Stimulated activated CD8-positive, alpha-beta memory T cell treated with anti-CD3 and anti-CD28 coated beads, Interleukin-4, amount 100 ng/mL, for 48 hours (primary cell): ENCODE results near the gene RHCG.
A peak's percentile ranks its signal among the peaks of the same experiment; 100 is the strongest.

Experiments
- DNase-seq: peaks from one replicate; pipeline ENCODE4 v3.0.0-alpha.2; 2020

RHCG gene

DNA sequence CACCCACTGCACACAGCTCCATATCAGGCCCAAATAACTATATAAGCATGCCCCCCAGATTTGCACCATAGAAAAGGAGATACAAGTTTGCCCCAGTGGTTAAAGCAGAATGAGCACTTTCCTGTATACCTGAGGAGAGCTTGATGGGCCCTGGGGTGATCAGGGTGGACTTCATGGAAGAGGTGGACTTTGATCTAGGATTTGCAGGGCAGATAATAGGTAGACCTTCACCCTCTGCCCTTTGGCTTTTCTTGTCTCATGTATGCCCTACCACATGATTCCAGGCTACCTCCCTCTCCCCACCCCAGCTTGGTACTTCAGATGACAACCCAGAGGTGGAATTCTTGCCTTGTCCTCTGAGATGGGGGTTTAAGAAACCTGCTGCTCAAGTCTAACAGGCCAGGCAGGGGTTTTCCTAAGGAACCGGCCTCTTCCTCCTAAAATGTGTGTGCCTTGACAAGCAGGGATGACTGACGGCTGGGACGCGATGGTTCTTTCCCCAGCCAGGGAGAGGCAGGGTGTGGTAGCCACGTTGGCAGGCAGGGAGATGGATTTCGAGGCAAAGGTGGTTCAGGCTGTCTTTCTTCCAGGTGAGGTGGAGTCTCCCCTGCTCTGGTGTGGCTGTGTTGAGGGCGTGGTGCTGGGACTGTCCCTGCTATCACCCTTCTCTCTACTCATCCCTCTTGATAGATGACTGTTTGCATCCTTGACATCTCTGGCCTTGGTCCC lies 6.6 kb upstream of the RHCG start:
- DNase-seq, result no peak

DNA sequence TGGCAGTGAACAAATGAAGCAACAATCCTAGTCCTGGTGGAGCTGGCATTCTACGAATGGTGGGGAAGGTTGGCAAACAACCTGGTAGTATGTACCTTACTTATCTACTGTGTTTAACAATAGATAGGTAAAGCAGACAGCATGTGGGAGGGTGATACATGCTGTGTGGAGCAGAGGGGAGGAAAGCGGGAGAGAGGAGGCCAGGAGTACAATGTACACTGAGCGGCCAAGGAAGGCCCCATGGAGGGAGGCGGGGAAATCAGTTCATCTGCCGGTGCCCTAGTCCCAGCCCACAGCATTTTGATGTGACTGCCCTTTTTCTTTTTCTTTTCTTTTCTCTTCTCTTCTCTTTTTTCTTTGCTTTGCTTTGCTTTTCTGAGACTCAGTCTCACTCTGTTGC lies 5.3 kb upstream of the RHCG start:
- no peak for DNase-seq

DNA sequence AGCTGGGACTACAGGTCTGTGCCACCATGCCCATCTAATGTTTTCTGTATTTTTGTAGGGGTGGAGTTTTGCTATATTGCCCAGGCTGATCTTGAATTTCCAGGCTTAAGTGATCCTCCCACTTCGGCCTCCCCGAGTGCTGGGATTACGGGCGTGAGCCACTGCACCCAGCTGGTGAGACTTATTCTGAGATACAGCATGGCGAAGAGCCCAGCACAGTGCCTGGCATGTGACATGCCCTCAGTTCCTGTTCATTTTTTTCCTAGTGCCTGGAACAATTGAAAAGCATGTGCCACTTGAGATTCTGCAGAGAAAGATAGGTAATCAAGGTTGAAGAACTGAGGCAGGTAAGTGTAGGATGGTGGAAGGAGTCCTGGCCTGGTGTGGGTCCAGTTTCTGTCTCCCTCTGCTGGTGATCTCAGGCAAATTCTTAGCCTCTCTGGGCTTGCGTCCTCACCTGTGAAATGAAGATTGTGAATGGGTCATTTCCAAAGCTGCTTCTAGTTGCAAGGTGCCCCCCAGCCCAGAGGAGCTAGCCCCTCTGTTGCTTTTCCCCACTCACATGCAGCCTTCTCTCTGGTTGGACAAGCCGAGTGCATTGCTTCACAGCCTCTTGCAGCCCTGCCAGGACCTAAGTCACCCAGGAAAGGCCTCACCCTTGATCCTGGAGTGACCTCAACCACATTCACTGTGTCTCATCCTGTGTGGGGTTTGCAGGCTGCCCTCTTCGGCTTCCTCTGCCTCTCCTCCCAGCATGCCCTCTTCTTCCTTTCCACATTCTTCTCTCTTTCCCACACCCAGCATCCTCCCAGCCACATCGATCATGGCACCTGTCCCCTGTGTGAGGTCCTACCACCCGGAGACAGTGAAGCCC lies 4.3 kb upstream of the RHCG start:
- no peak for DNase-seq

DNA sequence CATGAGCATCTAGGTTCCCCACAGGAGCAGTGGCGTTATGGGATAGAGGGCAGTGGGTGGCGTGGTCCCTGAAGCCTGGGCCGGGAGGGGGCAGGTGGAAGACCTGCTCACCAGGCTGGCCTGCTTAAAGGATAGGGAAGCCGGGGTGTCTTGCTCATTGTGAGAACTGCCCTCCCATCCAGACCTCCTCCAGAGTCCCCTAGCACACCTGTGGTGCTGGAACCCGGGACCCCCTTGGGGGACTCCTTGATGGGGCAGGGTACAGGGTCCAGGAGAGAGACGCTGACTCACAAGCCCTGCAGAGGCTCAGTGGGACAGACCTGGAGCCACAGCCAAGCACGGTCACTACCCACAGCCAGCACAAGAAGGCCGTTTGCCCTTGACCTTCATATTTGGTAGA lies 2.8 kb upstream of the RHCG start:
- DNase-seq, result no peak

DNA sequence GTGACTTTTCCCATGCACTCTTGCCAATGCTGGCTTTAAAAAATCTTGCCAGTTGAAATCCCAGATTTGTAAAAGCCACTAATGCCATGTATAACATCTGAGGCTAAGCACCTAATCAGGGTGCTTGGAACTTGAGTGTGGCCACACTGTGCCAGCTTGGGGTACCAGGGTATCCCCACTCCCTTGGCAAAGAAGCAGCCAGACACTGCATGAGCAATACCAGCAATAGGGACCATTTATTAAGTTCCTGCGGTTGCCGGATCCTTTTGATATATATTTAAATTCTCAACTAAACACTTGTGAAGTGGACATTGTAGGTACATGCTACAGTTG lies 2.2 kb upstream of the RHCG start:
- no peak for DNase-seq

DNA sequence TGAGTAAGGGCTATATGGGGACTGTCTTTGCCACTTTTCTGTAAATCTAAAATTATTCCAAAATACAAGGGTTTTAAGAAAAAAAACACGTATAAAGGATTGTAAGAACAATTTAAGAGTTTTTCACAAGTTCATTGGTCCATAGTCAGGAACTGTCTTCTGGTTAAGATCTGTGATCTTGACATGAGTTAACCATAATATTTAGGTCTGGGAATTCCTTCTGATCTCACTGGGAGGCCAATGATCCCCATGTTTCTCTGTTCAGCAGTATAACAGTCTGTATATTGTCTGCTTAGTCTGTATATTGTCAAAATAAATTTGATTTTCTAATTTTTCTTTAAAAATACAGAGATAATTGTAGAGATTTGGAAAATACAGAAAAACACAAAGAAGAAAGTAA lies 848 bp upstream of the RHCG start:
- no peak for DNase-seq

DNA sequence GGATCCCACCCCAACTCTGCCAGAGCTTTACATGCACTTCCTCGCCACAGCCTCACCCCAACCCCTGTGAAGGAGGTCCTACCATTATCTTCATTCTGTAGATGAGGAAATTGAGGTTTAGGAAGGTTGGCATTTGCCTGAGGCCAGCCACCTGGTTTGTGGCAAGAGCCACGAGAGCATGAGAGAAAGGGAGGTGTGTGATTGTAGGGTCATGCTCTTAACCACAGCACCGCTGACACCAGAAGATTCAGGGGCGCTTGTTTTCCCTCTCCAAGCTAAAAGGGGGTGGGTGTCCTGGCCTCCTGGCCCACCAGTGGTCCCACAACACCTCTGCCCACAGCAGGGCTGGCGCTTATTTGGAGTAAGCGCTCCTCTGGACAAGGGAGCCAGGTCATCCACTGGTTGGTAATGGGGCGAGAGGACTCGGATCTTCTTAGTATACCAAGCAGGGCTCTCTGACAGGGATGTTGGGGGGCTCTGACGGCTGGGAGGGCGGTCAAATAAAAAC lies 691 bp downstream of the RHCG start:
- DNase-seq, result no peak

DNA sequence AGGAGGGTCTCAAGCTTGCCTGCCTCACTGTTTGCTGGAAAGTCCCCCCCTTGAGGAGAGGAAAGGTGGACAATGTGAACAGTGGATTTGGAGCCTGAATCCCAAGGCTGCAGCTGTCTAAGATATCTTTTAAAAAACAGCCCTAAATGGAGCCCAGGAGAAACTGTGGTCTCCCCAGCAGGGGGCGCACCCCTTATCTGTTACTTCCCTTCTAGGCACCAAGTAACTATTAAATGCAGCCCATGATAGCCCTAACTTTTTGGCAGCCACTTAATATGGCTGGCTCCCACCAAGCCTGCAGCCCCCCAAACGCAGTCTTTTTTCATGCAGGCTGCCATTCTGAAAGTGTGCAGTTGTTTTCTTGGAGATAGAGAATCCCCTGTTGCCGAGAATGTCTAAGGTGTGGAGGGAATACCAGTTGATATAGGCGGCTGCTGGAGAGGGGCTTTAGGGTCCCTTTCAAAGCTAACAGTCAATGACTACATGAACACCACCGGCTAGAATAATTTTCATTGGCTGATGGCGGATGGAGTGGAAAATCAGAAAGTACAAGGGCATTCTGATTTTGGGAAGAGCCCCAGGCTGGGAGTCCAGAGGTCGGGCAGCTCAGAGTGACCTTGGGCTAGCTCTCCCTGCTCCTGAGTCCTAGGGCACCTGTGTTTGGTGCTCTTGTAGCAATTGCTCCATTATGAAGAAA lies 1.3 kb downstream of the RHCG start:
- DNase-seq, result peak; percentile 75

DNA sequence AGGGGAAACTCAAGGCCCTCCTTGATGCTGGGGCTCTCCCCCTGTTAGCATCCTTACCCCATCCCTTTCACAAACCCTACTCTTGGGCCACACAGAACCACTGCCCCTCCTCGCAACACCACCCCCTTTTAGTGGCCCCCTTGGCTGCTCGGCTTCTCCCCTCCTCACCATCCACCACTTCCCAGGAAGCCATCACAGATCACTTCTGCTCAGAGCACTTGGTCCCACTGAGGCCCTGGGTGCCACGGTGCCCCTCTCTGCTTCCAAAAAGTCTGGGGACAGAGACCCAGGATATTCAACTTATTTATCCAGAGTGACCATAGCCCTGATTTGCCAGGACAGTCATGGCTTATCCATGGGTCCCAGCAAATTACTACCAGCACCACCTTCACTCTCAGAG lies 2.4 kb downstream of the RHCG start:
- DNase-seq, result no peak

DNA sequence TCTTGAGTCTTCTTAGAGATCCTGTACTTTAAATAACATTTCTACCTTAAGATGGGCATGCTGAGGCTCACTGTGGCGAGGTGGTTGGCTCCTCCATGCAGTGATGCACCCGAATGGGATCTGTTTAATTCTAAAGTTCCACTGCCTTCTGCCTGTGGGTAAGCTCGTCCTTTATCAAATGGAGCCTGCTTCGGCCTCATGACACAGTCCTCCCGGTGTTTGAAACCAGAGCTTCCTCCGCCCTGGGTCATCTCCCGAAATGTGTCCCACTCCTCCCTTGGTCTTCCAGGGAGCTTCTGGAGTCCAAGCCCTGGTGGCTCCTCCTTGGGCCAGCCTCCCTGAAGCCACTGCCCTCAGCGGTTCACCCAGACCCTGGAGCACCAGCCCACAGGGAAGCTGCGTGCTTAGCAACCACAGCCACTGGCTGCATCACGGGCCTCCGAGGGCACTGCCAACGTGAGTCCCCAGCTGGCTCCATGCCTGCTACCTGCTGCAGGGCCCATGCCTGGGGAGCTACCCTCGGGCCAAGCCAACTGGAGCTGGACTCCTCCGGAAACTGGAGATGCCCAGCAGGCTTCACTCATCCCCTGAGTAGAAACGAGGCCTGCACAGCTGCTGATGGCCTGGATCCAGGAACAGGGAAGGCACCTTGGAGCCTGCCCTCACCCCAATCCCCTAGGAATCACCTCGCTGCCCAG lies 3.3 kb downstream of the RHCG start:
- no peak for DNase-seq

DNA sequence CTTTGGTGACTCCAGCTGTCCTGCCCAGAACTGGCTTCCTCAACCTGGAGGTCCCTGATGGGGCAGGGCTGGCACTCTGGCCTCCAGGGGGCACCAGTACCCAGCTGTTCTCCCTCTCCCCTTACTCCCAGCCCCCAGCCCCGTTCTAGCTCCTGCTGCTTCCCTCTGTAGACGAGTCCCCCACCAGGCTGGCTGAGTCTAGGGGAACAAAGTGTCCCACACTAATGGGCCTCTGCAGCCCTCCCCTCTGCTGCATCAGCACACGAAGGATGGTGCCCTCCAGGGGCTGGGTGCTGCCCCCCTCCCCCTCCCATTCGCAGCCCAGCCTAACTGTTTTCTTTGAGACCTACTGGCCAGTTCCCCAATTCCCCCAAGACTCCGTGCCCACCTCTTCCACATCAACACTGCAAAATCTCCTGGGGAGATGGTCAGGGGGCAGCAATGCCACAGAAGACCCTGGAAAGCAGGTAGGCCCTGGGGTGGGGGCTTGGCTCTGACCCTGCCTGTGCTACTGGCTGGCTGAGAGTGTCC lies 4.2 kb downstream of the RHCG start:
- DNase-seq, result peak; percentile 46

DNA sequence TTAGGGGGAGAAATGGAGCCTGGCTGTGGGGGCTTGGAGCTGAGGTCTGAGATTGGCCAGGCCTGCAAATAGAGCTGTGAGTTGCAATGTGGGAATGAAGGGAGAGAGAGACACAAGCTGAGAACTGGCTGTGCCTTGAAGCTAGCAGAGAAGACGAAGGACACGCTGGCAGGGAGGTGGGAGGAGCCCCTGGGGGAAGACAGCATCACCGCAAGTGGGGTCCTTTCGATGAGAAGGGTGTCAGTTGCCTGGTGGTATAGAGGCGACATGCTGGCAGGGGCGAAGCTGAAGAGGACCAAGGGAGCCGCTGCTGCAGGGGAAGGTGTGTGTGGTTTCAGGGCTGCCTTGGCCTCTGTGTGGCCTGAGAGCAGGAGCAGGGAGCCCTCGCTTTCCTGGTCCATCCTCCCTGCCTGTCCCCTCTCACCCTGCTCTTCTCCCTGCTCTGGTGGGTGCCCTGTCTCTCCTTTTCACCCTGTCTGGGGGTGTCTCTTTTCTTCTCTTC lies 5.5 kb downstream of the RHCG start:
- DNase-seq, result no peak

DNA sequence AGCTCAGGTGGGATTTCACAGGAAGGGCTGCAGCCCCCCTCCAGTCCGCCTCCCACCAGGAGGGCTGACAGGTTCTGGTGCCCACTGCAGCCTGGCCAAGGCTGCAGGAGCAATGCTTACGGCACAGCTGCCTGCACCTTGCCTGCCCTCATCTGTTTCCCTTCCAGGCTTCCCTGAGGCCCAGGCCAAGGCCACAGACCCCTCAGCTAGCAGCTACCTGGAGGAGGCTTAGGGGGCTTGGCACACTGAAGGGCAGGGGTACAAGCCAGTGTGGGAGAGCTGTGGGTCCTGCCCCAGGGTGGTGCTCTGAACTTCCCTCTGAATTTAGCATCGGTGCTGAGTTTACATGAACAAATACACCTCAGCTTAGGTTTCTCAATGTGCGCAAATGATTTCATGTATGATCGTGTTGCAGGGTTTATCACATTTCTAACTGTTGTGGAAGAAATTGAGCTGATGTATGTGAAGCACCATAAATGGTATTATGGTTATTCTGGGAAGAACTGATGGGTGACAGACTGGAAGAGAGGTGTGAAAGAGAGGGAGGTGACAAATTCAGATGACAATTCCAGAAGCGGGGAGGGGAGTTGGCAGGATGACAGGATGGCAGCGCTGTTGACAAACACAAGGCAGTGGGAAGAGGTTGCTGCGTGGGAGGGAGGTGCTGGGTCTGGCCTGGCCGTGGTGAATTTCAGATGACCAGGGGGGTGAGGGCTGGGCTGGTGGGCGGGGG lies 6.1 kb downstream of the RHCG start:
- no peak for DNase-seq

DNA sequence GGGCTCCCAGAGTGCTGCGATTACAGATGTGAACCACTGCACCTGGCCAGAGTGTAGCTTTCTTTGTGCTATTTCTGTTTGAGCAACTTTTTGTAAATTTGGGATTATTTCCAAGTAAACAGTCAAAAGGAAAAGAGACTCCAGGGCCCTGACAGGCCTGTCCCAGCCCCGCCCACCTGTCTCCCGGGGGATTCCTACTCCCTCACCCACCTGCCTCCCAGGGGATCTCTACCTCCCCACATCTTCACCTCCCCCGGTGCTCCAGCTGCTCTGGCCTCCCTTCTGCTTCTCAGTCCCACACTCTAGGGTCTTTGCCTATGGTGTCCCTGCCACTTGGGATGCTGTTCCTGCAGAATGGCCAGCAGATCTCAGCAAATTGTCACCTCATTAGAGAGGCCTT lies 7.0 kb downstream of the RHCG start:
- no peak for DNase-seq

DNA sequence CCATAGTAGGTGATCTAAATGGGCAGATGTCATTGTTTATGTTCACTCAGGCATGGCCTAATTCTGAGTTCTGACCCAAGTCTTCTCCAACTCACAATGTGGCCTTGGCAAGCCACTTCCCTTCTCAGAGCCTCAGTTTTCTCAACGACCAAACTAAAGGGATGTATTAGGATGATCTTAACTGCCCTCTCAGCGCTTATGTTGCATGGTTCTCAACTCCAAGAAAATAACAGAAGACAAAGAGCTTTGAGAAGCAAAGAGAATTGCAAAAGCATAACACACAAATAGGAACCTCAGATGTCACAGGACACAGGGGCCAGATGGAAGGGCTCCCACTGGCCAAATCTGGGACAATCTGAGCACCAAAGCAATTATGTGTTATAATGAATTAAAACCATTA lies 8.6 kb downstream of the RHCG start:
- no peak for DNase-seq

DNA sequence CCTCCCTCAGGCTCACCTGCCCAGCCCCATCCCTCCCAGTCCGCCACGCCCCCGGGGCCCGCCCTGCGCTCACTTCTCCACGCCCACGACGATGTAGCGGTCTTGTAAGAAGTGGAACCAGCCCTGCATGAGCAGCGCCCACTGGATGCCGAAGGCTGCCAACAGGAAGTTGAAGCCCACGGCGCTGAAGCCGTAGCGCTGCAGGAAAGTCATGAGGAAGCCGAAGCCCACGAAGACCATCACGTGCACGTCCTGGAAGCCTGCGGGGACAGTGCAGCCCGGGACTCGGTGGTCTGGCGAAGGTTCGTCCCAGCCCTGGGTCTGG lies 9.7 kb downstream of the RHCG start:
- DNase-seq, result peak; percentile 72

DNA sequence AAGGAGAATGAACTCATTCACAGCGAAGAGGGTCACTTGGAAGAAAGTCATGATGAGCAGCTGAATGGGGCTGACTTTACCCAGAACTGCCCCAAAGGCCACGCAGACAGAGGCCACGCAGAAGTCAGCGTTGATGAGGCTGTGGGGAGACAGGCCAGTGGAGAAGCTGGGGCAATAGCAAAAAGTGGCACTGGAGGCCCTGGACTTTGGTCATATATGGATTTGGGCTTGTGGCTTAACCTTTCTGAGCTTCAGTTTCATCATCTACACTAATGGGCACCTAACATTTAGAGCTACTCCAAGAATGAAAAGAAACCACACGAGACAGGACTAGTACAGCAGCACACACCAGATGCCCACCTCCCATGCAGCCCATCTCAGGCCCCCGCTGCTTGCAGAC lies 13.3 kb downstream of the RHCG start:
- no peak for DNase-seq

DNA sequence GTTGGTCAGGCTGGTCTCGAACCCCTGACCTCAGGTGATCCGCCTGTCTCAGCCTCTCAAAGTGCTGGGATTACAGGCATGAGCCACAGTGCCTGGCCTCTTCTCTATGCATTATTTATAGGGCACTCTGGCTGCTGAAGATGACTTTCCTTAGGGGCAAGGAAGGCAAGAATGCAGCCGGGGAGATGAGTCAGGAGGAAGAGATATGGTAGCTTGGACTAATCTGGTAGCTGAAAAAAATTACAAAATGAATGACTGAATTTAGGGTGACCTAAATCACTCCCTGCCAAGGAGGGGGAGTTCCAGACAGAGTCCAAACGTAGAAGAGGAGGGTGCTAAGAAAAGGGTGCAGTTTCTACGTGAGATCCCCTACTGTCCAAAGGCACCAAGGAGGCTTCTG lies 14.2 kb downstream of the RHCG start:
- no peak for DNase-seq

DNA sequence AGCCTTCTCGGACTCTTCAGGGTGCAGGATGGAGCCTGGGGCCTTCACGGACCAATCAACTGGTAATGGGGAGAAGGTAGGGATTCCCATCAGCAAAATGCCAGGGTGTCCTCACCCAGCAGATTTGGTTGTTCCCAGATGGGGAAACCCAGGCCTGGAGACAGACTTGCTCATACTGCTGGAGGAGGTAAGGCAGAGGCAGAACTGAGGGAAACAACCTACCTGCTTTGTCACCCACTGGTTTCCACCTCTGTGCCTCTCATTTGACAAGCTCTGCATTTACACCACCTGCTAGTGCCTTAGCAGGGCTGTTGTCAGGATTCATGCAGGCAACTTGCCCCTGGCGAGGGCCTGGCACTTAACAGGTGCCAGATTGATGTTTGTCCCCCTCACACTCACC lies 15.9 kb downstream of the RHCG start:
- no peak for DNase-seq

DNA sequence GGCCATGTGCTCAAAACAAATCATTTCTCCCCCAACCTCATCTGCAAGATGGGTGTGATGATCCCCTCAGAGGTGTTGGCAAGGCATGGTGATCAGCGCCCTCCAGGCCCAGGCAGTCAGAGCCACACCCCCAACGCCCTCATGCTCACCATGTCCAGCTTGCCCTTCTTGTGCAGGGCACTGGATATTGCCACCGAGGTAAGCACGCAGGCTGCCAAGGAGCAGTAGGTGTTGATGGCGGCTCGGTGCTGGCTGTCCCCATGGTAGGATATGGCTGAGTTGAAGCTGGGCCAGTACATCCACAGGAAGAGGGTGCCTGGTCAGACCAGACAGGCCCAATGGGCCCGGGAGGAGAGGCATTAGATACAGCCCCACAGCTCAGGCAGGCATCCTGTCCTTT lies 17.2 kb downstream of the RHCG start:
- DNase-seq, result no peak

DNA sequence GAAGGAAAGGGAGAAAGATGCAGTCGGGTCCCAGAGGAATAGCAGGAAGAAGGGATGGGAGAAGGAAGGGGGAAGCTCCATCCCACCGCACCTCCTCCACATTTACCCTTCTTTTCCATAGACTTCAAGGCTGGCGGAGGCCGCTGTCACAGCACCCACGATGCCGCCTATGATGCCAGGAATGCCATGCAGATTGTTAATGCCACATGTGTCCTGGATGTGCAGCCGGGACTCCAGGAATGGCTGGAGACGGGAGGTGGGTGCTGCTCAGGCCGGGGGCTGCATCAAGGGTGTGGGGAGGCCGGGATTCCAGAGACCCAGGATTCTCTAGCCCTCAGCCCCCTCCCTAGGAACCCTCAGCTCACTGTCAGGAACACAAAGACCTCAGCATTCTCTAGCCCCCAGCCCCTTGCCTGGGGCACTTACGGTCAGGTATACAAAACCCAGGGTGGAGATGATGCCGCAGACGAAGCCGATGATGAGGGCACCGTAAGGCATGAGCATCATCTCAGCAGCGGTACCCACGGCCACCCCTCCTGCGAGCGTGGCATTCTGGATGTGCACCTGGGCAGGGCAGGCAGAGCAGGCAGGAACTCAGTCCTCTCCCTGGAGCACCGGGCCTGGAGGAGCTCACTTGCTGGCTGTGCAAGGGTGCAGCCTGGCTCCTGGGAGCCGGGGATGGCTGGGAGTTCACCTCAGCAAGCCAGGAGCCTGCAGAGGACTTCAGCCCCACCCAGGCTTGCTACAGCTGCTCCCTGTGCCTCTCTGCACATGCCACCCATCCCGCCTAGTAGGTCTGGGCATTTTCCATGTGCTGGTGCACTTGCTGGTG lies 18.8 kb downstream of the RHCG start:
- no peak for DNase-seq
